HG03103 (cell line): ENCODE measurements around the gene MTR.
"Not testable (repeated sequence)": the region's sequence is repeated elsewhere in the genome, so short reads cannot be mapped to it uniquely, and the experiment has no call there.

Experiments used
- ATAC-seq: cut with Tn5 transposase; IDR thresholded peaks from one replicate; pipeline ENCODE4 v1.9.1; 2021; ENCODE audit warnings: low read depth; ENCODE audit not compliant: unreplicated experiment

MTR gene

DNA sequence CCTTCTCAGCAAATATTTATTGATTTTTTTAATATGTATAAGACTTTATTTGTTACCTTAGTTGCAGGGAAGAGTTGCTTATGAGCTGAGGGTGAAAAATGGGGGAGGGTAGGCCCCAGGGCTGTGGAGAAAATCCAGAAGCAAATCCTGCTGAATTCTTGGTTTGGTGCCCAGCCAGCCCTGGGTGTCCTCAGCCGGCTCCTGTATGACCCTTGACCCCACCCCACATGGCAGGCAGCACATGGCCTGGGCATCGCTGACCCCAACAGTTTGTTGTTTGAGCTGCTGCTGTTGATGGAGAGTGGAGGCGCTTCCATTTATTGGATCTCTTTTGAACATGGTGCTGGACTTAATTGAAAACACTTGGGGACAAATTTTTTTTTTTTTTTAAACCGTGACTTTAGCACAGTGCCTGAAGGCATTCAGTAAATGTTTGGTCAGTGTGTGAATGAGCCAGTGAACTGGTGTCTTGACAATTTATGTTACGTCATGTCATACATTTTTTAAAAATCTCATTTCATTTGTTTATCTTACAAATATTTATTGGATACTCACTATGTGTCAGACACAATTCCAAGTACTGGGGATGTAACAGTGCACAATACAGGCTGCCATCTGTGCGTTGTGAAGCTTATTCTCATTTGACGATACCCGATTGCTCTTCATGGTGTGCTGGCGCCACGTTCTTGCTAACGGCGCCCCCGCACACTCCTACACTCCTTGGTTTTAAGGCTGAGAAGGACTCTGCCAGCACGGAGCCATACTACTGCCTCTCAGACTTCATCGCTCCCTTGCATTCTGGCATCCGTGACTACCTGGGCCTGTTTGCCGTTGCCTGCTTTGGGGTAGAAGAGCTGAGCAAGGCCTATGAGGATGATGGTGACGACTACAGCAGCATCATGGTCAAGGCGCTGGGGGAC lies 98.8 kb downstream of the MTR start:
- no peak for ATAC-seq

DNA sequence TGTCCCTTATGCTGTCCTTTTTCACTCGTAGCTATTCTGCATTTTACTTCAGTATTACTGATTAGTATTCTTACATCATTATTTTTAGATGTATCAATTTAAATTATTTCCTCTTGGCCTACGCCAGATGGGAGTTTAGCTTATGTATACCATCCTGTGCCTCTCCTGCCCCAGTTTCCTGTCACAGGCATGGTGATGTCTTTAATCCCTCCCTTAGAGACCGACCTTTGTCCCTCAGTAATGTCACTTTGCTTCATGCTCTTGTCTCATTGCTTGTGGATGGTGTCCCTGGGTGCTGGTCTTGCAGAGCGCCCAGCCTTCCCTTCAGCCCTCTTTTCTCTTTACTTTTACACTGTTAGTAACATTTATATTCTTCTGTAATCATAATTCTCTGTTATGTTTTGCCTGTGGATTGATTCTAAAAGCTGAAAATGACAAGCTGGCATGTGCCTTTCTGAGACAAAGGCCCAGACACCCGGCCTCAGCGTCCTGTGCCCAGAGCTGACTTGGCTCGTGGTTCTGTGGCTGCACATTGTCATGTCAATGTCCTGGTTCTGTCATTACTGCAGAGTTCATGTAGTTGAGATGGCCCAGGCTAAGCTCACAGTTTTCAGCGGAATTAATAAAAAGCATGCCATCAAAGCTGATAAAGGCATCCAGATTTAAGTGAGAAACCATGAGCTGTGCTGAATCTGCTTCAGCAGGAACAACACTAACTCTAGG lies 100.7 kb downstream of the MTR start:
- ATAC-seq = no peak

- no peak for ATAC-seq
Measured at GRCh38 chr1:236896716-236897115, 101.6 kb downstream of the MTR start.

GRCh38 chr1:236904892-236905741 lies 110.0 kb downstream of the MTR start:
- no peak for ATAC-seq

DNA sequence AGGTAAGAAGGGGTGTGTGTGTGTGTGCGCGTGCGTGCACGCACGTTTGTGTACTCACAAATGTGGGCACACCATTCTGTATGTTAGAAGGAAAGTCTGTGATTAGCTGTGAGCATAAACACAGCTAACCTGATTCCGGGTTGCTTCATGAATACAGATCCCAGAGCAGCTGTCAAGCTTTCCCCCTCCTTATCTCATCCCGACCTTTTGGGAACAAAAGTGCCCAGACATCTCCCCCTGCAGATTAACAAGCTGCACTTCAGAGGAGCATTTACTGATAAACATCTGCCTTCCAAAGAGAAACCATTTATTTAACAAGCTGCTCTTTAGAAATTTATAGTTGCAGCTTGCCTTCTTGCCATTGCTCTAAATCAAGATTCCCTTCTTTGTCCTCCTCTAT lies 112.1 kb downstream of the MTR start:
- ATAC-seq = no peak

DNA sequence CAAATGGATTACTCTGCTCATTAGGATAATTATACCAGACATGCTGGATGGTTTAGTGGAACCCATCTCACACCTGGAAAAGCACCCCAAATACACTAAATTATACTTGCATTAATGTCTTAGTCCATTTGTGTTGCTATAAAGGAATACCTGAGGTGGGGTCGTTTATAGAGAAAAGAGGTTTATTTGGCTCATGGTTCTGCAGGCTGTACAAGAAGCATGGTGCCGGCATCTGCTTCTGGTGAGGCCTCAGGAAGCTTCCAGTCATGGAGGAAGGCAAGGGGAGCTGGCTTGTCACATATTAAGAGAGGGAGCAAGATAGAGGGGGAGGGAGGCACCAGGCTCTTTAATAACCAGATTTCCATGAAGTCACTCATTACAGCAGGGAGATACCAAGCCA lies 113.6 kb downstream of the MTR start:
- no peak for ATAC-seq

DNA sequence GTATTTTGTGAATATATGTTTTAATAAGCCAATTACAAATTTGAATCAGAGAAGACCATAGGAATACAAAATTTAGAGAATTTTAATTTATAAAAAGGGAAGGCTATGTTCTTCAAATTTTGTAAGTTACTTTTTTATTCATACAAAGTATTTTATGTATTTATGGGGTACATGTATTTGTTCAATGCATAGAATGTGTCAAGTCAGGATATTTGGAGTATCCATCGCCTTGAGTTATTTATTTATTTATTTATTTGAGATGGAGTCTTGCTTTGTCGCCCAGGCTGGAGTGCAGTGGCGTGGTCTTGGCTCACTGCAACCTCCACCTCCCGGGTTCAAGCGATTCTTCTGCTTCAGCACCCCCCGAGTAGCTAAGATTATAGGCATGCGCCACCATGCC lies 116.0 kb downstream of the MTR start:
- not testable (repeated sequence) for ATAC-seq

- no peak for ATAC-seq
Measured at GRCh38 chr1:236913371-236914037, 118.4 kb downstream of the MTR start.

- no peak for ATAC-seq
Measured at GRCh38 chr1:236914375-236914774, 119.3 kb downstream of the MTR start.

DNA sequence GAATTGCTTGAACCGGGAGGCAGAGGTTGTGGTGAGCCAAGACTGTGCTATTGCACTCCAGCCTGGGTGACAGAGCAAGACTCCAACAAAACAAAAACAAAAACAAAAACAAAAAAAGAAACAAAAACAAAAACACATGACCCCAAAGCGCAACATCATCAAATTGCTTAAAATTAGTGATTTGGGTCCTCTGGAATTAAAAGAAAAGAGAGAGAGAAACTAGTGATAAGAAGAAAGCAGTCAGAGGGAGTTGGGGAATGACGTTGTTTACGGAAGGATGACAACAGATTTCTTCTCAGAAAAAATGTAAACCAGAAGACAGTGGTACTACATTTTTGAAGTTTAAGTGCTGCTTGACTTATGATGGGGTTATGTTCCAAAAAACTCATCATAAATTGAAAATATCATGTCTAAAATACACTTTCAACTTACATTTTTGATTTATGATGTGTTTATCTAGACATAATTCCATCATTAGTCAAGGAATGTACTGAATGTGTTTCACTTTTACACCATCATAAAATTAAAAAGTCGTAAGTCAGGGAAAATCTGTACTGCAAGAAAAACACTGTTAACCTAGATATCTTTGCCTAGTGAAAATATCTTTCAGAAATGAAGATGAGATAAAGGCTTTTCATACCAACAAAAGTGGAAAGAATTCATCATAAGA lies 121.2 kb downstream of the MTR start:
- ATAC-seq = no peak

GRCh38 chr1:236917448-236917847 lies 122.4 kb downstream of the MTR start:
- no peak for ATAC-seq

DNA sequence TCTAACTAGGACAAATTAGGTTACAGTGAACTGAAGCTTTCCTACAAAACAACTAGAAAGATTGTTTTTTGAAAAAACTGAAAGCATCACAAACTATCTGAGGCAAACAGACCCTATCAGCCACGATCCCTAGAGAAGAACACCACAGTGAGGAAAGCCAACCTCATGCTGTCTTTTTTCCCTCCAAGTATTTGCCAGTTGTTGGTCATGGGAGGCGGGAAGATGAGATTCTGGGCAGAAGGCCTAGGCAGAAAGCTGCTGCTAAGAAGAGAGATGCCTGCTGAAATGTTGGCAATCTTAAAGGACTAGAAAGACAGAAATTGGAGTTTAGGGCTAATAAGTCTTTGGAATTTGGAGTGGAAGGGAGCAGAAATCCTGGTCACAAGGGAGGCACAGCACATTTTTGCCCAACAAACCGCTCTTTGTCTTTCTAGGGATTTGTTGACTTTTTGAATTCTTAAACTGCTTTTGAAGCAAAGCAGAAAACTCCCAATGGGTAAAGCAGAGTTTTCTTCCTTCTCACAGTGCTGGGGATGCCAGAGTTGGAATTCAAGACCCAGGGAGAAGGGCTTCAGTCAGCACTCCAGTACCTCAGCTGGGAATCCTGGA lies 125.3 kb downstream of the MTR start:
- ATAC-seq = no peak

DNA sequence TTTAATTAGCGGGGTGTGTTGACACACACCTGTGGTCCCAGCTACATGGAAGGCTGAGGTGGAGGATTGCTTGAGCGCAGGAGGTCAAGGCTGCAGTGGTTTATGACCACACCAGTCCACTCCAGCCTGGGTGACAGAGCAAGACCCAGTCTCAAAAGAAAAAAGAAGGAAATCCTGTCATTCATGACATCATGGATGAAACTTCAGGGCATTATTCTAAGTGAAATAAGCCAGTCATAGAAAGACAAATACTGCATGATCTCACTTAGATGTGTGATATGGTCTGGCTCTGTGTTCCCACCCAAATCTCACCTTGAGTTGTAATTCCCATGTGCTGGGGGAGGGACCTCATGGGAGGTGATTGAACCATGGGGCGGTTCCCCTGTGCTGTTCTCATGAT lies 126.5 kb downstream of the MTR start:
- ATAC-seq = no peak

DNA sequence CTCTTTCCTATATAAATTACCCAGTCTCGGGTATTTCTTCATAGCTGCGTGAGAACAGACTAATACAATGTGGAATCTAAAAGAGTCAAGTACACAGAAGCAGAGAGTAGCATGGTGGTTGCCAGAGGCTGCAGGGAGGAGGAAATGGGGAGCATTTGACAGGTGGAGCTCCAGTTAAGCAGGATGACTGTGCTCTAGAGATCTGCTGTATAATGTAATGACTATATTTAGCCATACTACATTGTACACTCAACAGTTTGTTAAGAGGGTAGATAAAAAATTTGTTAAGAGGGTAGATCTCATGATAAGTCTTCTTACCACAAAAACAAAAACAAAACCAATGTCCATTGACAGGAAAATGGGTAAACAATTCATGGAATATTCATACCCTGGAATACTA lies 127.1 kb downstream of the MTR start:
- ATAC-seq = no peak

GRCh38 chr1:236925386-236925785 lies 130.3 kb downstream of the MTR start:
- no peak for ATAC-seq

GRCh38 chr1:236930503-236930902 lies 135.4 kb downstream of the MTR start:
- no peak for ATAC-seq

DNA sequence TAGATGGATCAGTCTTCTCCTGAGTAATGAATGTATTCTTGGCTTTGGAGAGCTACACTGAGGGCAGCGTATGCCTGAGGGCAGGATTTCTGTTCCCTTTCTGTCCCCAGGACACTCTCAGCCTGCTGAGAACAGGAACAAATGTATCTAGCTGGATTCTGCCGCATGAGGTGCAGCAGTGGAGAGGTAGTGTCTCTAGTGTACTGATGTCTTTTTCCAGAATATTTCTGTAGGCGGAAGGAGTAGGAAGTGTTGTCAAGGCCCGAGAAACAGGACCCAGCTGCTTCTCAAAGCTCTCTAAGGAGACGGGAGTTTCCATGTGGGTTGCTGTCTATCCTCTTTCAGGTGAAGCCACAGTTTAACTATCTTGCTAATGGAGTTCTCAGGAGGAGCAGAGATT lies 143.7 kb downstream of the MTR start:
- no peak for ATAC-seq

- ATAC-seq = no peak
Measured at GRCh38 chr1:236942431-236942830, 147.3 kb downstream of the MTR start.

DNA sequence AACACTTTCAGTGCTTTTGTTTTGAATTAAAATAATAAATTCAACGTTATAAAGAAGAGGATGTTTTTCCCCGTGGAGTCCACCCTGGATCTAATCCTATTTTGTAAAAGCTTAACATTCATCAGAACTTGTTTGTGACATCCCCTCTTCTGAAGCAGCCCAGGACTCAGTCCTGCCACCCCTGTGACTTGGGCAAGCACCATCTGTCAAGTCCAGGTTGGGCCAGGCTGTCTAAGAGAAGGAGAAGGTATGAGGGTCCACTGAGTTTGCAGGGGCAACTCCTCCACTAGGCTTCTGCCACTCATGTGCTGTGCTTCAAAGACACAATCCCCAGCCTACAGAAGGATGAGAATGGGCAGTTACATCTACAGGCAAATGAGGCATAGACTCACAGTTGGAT lies 149.5 kb downstream of the MTR start:
- ATAC-seq = no peak

- ATAC-seq = no peak
Measured at GRCh38 chr1:236945002-236945401, 149.9 kb downstream of the MTR start.
